Measurements from ENCODE around the gene ABCB8.

Gene ABCB8

DNA sequence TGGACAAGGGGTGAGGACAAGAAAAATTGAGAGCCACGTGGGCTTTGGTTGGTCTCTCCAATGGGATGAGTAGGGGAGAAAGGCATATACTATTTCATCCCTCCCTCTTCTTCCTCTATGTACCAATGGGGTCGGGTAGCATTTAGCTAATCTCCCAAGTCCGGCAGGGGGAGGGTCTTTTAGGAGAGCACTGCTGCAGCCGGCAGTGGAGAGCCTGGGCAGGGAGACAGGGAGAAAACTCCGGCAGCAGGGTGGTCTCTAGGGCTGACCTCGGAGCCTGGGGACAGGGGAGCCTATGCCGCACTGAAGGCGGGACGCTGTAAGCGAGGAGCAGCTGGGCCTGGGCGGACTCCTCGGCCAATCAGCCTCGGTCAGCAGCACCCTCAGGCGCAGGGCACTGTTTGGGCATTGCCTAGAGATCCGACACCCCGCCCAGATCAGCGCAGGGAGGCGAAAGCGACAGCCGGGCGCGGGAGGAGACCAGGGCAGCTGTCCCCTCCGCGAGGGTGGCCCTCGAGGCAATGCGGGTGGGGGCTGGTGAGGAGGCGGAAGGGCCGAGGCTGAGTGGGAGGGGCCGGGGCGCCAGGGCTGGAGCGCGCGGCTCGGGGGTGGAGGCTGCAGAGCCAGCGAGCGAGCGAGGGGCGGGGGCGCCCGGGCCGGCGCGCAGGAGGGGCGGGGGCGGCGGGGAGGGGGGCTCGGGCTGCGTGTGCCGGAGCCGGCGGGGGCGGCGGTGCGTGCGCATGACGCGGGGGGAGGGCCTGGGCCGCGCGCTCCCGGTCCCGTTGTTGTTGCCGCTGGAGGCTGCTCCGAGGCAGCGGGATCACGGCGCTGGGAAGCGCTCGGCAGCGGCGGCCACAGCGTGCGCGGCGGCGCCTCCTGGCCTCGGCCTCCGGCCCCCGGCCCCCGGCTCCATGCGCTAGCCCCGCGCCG is 57.7 kb downstream of the ABCB8 start, which contains the start of gene AGAP3:
AGAP3 (plus strand) TSS at position 785 of the 930 bp plus-strand sequence. CDS start 267 bp downstream, outside the sequence.
- in situ Hi-C loops (cut with HindIII; ENCODE audit: low pct_ligation_motif_present, low sequenced_read_pairs) = no loop called here
- Histone ChIP-seq H3K27ac (peak within 1 kb of the TSS; percentile 42), H3K36me3 (replicated peaks) (no peaks in the 10 kb centered on the region), H3K4me3 (ENCODE audit: low read depth, low read length) (peak within 1 kb of the TSS; percentile 78), H3K27me3 (replicated peaks) (no peaks in the 10 kb centered on the region)
- DNase-seq = peak; percentile 44
- TF ChIP-seq, protein P1, sequence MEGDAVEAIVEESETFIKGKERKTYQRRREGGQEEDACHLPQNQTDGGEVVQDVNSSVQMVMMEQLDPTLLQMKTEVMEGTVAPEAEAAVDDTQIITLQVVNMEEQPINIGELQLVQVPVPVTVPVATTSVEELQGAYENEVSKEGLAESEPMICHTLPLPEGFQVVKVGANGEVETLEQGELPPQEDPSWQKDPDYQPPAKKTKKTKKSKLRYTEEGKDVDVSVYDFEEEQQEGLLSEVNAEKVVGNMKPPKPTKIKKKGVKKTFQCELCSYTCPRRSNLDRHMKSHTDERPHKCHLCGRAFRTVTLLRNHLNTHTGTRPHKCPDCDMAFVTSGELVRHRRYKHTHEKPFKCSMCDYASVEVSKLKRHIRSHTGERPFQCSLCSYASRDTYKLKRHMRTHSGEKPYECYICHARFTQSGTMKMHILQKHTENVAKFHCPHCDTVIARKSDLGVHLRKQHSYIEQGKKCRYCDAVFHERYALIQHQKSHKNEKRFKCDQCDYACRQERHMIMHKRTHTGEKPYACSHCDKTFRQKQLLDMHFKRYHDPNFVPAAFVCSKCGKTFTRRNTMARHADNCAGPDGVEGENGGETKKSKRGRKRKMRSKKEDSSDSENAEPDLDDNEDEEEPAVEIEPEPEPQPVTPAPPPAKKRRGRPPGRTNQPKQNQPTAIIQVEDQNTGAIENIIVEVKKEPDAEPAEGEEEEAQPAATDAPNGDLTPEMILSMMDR (IDR thresholded peaks at IDR 0.05; ENCODE audit: low read depth, low read length, missing control alignments) = no peak

DNA sequence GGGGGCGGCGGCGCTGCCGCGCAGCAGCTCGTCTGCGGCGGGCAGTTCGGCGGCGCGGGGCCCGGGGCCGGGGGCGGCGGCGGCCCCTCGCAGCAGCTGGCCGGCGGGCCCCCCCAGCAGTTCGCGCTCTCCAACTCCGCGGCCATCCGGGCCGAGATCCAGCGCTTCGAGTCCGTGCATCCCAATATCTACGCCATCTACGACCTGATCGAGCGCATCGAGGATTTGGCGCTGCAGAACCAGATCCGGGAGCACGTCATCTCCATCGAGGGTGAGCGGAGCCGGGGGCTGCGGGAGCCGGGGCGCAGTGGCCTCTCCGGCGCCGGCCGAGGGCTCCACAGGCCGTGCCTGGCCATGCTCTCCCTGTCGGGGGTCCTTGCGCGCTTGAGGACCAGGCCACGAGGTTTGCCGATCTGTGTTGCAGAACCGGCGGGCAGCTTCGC is 58.6 kb downstream of the ABCB8 start:
- Histone ChIP-seq H3K27me3 (replicated peaks) (no peaks in the 10 kb centered on the region), H3K27ac (peak overlapping the region; percentile 42), H3K4me3 (ENCODE audit: low read depth, low read length) (peak overlapping the region; percentile 78), H3K36me3 (replicated peaks) (no peaks in the 10 kb centered on the region)
- TF ChIP-seq, protein P1 (IDR thresholded peaks at IDR 0.05; ENCODE audit: low read depth, low read length, missing control alignments) = no peak
- no peak for DNase-seq
- in situ Hi-C loops (cut with HindIII; ENCODE audit: low pct_ligation_motif_present, low sequenced_read_pairs) = no loop called here

DNA sequence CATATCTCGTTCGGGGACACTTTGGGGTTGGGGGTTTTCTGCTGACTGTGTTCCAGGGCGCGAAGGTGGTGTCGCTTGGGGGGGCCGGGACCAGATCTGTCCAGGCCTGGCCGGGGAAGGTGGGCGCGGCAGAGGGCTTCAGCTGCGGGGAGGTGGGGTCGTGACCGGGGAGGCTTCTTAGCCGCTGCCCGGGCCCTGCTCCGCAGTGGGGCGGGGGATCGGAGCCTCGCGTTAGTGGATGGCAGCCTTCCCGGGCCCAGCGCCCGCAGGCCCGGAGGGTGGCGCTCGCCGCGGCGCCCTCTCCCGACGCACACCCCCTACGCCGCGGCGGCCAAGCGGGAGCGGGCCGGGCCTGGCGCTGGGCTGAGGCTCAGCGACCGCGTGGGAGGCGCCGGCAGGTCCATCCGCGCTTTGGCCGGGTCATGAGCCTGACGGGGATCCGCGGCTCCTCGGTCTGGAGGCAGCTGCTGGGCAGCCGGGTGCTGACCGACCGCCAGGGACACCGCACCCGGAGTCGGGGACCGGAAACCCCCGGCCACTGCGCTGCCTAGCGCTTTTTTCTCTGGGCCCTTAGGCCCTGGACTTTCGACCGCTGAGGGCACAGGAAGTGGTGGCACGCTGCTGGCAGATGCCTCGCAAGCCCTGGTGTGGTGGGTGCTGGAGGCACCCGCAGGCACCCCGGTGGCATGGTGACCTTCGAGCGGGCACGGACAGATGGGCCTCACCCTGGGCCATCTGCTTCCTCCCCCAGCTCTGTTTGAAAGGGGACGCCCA is 59.2 kb downstream of the ABCB8 start:
- H3K27me3 ChIP-seq (replicated peaks) = no peaks in the 10 kb centered on the region
- no peak for DNase-seq
- TF ChIP-seq, protein P1 (IDR thresholded peaks at IDR 0.05; ENCODE audit: low read depth, low read length, missing control alignments) = no peak
- in situ Hi-C loops (cut with HindIII; ENCODE audit: low pct_ligation_motif_present, low sequenced_read_pairs) = no loop called here
- H3K27ac ChIP-seq = peak overlapping the region; percentile 42
- no peaks in the 10 kb centered on the region for H3K36me3 ChIP-seq (replicated peaks)
- H3K4me3 ChIP-seq (ENCODE audit: low read depth, low read length) = peak overlapping the region; percentile 78

DNA sequence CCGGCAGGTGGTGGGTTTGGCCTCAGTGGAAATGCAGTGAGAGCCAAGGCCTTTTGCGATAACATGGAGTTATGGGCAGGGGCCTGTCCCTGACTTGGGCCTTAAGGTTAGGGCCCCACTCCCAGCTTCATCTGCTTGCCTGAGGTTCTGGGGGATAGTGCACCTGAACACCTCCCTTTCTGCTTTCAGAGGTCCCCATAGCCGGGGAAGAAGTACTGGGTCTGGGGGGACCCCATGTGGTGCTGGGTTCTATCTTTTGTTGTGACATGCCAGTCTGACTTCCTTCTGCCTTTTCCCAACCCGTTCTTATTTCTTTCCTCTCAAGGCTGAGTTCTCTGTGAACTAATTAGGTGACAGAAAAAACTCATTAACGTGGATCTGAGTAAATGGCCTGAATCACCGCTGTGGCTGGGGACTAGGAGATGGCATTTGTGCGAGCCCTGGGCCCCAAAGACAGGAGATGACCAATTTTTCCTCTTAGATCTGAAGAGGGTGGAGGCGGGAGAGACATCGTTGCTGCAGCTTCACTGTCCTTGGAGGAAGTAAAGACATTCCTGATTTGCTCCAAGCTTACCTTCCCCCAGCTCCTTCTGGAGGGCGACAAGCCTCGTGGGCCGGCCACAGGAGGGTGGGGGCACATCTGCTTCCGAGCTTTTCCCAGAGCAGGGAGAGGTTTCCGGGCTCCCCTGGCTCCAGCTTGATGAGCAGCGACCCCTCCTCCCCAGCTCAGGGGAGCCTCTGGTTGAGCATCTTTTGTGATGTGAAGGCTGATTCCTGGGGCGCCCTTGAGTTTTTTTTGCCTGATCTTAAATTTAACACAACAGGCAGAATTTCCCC is 60.0 kb downstream of the ABCB8 start:
- in situ Hi-C loops (cut with HindIII; ENCODE audit: low pct_ligation_motif_present, low sequenced_read_pairs) = no loop called here
- H3K36me3 ChIP-seq (replicated peaks) = no peaks in the 10 kb centered on the region
- H3K4me3 ChIP-seq (ENCODE audit: low read depth, low read length) = peak overlapping the region; percentile 78
- peak overlapping the region; percentile 37 for H3K27ac ChIP-seq
- no peak for DNase-seq
- TF ChIP-seq, protein P1 (IDR thresholded peaks at IDR 0.05; ENCODE audit: low read depth, low read length, missing control alignments) = no peak
- no peaks in the 10 kb centered on the region for H3K27me3 ChIP-seq (replicated peaks)

All from brain microvascular endothelial cell (primary cell).